Stomach (tissue), 9 donors: ENCODE data around the gene NCOA4. TPM values are rescaled to one million over a fixed set of nuclear protein-coding genes. Genes with fewer than 3 reads are reported as not detected.

Source experiments
- DNase-seq, 2 donors: peaks; one replicate each; pipeline versions ENCODE4 v3.0.0 to v3.0.0-alpha.2; 2013 to 2019
- H3K27ac ChIP-seq, 5 donors: fragments of 200-600 bp in 4 of 5; sonication (generic) in 4 of 5; one replicate each; pipeline ENCODE4 v1.5.1; 2013 to 2019; ENCODE audit warnings: mild to moderate bottlenecking in 1 of 5, moderate library complexity in 1 of 5
- H3K27me3 ChIP-seq, 3 donors: fragments of 200-600 bp; sonication (generic); one replicate each; pipeline ENCODE4 v1.5.1; 2017 to 2019; ENCODE audit warnings: mixed run types in 1 of 3
- H3K36me3 ChIP-seq, 4 donors: fragments of 200-600 bp; sonication (generic); 1 replicate in 3 of 4; 2 replicates in 1 of 4; pipeline ENCODE4 v1.5.1; 2016 to 2019
- H3K4me1 ChIP-seq, 4 donors: fragments of 200-600 bp; sonication (generic); one replicate each; pipeline ENCODE4 v1.5.1; 2016 to 2019
- H3K4me3 ChIP-seq, 4 donors: fragments of 200-600 bp; sonication (generic) in 3 of 4; one replicate each; pipeline ENCODE4 v1.5.1; 2016 to 2019; ENCODE audit warnings: mild to moderate bottlenecking in 1 of 4
- H3K9me3 ChIP-seq, 4 donors: fragments of 200-600 bp; sonication (generic); one replicate each; pipeline ENCODE4 v1.5.1; 2016 to 2019
- EP300 ChIP-seq: sonication (generic); formaldehyde crosslinking; IDR thresholded peaks from one replicate; pipeline ENCODE4 v1.6.1; 2017; ENCODE audit warnings: antibody characterized with exemption
- POLR2A ChIP-seq, 4 donors: fragments of 450-650 bp; IDR thresholded peaks; one replicate each; pipeline ENCODE4 v1.6.1; 2016; ENCODE audit warnings: antibody characterized with exemption in 4 of 4, control low read depth in 2 of 4, mild to moderate bottlenecking in 1 of 4, moderate library complexity in 1 of 4
- POLR2AphosphoS5 ChIP-seq, 3 donors: sonication (generic); formaldehyde crosslinking; IDR thresholded peaks; one replicate each; pipeline ENCODE4 v1.6.1; 2016; ENCODE audit warnings: antibody characterized with exemption in 3 of 3
- WGBS, 5 donors: extraction: QIAGEN DNeasy Blood & Tissue Kit in 3 of 5; methylation state at CpG; one replicate each; pipeline versions ENCODE4 v1.1.5 to v1.1.7; 2013 to 2018; 5-methylcytosine and 5-hydroxymethylcytosine counted together
- intact Hi-C: fragments of 100-400 bp; cut with DNase I; formaldehyde crosslinking; loops from one replicate; pipeline ENCODE4 v1.15.1; 2023; ENCODE audit warnings: low total_unique reads
- polyA plus RNA-seq, 3 donors: library from polyadenylated mRNA; stranded (reverse); fragments of 200-250 nt; gene quantifications; one replicate each; pipeline ENCODE4 v1.2.3, GENCODE V29; 2013
- total RNA-seq, 5 donors: library from RNA; depleted of rRNA; stranded (reverse); fragments of >200 nt; gene quantifications; one replicate each; pipeline versions ENCODE4 v1.1.0 to v1.2.3, GENCODE V29; 2014 to 2016
- TF ChIP-seq, protein P1 (sequence below), 7 experiments: fragments of 450-650 bp in 4 of 7; fragments of 200-600 bp in 3 of 7; sonication (generic) in 3 of 7; IDR thresholded peaks; one replicate each; pipeline ENCODE4 v1.5.1; 2016 to 2019; ENCODE audit warnings: antibody characterized with exemption in 7 of 7, control low read depth in 2 of 7, mild to moderate bottlenecking in 1 of 7
- donor health status: healthy with polysubstance abuse.
- donor health status: Bipolar disorder and iron deficiency.
- donor health status: healthy.

Gene NCOA4
- total and polyA plus RNA-seq, 8 donors = 35.7 to 260 (median 83.0) TPM

DNA sequence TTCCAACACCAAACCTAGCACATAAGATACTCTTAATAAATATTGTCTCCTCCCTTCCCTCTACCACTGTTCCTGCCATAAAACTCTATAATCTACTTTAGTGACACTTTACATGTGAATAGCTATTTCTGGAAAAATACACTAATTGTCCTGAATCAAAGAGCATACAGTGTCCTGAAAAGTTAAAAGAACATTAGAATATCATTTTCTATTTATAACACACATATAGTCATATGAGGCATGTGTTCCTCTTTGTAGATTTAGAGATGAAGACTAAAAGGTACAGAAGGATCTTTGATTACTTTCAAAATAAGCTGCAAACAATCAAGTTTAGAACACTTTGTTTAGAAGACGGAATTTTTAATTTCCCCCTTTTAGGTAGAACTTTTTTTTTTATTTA lies 13.6 kb downstream of the NCOA4 start:
- WGBS, 5 donors = 87 to 100% (median 93%) methylated on average over 1 of the region's 1 CpG
- DNase-seq = no peak
- H3K9me3 ChIP-seq = no peaks in the 10 kb centered on the region
- intact Hi-C loops = no loop called here
- peaks cover 33 to 75% (median 41%) of the 10 kb centered on the region in 4 donors for H3K4me1 ChIP-seq
- H3K27ac ChIP-seq = no peak overlapping the region
- H3K27me3 ChIP-seq = no peaks in the 10 kb centered on the region
- peaks cover 24 to 52% (median 47%) of the 10 kb centered on the region in 4 donors for H3K36me3 ChIP-seq
- TF ChIP-seq POLR2AphosphoS5 (IDR thresholded peaks at IDR 0.05) = no peak
- no peak overlapping the region for H3K4me3 ChIP-seq

DNA sequence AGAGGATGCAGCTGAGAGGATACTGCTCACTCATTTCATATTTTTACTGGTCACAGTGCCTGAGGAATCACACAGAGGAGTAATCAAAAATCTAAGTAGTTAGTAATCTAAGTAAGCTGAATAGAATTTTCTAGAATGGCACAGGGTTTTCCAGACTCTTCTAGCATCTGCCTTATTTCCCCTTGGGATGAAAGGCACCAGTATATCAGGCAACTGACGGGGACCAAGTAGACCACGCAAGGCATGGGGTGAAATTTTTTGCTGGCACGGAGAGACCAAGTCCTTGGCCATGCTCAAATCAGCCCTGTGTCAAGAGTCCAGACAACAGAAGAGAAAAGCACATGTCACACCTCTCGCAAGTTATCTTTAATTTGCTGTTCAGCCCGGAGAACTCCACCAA lies 14.2 kb downstream of the NCOA4 start:
- peaks cover 29 to 69% (median 37%) of the 10 kb centered on the region in 4 donors for H3K4me1 ChIP-seq
- WGBS, 5 donors = 95 to 99% (median 95%) methylated on average over 5 of the region's 5 CpGs
- no peak for DNase-seq
- H3K27me3 ChIP-seq = no peaks in the 10 kb centered on the region
- H3K9me3 ChIP-seq = no peaks in the 10 kb centered on the region
- no peak overlapping the region for H3K4me3 ChIP-seq
- H3K36me3 ChIP-seq = peaks cover 30 to 58% (median 53%) of the 10 kb centered on the region in 4 donors
- no peak for TF ChIP-seq EP300
- no peak for TF ChIP-seq POLR2A (IDR thresholded peaks at IDR 0.05)
- TF ChIP-seq POLR2AphosphoS5 (IDR thresholded peaks at IDR 0.05) = no peak
- TF ChIP-seq, protein P1, sequence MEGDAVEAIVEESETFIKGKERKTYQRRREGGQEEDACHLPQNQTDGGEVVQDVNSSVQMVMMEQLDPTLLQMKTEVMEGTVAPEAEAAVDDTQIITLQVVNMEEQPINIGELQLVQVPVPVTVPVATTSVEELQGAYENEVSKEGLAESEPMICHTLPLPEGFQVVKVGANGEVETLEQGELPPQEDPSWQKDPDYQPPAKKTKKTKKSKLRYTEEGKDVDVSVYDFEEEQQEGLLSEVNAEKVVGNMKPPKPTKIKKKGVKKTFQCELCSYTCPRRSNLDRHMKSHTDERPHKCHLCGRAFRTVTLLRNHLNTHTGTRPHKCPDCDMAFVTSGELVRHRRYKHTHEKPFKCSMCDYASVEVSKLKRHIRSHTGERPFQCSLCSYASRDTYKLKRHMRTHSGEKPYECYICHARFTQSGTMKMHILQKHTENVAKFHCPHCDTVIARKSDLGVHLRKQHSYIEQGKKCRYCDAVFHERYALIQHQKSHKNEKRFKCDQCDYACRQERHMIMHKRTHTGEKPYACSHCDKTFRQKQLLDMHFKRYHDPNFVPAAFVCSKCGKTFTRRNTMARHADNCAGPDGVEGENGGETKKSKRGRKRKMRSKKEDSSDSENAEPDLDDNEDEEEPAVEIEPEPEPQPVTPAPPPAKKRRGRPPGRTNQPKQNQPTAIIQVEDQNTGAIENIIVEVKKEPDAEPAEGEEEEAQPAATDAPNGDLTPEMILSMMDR (IDR thresholded peaks at IDR 0.05) = no peak
- intact Hi-C loops = no loop called here
- H3K27ac ChIP-seq = no peak overlapping the region

DNA sequence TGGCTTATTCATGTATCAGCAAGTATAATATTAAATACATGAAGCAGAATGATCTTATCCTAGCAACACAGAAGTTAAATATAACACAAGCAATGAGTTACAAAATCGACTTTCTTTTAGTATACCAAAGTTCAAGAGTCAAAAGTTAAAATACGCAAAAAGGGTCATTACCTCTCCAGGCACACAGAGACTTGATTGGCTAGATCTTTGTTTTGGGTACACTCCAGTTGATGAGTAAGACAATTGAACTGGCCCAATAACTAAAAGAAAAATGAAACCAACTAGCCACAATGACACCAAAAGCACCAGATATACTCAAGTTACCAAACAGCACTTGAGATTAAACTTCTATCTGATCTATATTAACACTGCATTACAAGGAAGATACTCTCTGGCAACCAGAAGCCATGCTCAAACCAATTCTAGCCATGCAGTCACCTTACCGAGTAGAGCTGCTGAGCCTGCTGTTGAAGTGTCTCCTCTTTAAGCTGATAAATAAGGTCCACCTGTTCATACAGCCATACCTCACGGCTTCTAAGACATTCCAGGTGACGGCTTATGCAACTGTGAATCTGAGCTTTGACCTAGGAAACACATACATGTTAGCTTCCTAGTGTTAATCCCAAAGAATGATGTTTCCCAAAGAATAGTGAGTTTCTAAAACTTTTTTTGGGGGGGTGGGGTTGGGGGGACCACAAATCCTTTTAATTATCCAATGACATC lies 15.6 kb downstream of the NCOA4 start:
- Histone ChIP-seq H3K36me3 (peaks cover 43 to 72% (median 67%) of the 10 kb centered on the region in 4 donors), H3K4me3 (no peak overlapping the region), H3K4me1 (peaks cover 18 to 63% (median 25%) of the 10 kb centered on the region in 4 donors), H3K27ac (no peak overlapping the region), H3K27me3 (no peaks in the 10 kb centered on the region), H3K9me3 (no peaks in the 10 kb centered on the region)
- no peak for DNase-seq
- WGBS, 5 donors = 75 to 80% (median 75%) methylated on average over 5 of the region's 5 CpGs
- intact Hi-C loops = no loop called here
- TF ChIP-seq, protein P1 (IDR thresholded peaks at IDR 0.05) = no peak
- TF ChIP-seq EP300 = no peak
- TF ChIP-seq POLR2AphosphoS5 (IDR thresholded peaks at IDR 0.05) = no peak
- TF ChIP-seq POLR2A (IDR thresholded peaks at IDR 0.05) = no peak

- Histone ChIP-seq H3K27me3 (no peaks in the 10 kb centered on the region), H3K9me3 (no peaks in the 10 kb centered on the region), H3K36me3 (peaks cover 49 to 78% (median 73%) of the 10 kb centered on the region in 4 donors), H3K4me1 (peaks cover 11 to 63% (median 19%) of the 10 kb centered on the region in 4 donors), H3K4me3 (no peak overlapping the region), H3K27ac (no peak overlapping the region)
- no peak for TF ChIP-seq POLR2A (IDR thresholded peaks at IDR 0.05)
- TF ChIP-seq POLR2AphosphoS5 (IDR thresholded peaks at IDR 0.05) = no peak
- no peak for TF ChIP-seq EP300
- TF ChIP-seq, protein P1 (IDR thresholded peaks at IDR 0.05) = no peak
- WGBS, 5 donors = 90 to 97% (median 91%) methylated on average over 5 of the region's 5 CpGs
- no peak for DNase-seq
- intact Hi-C loops = no loop called here
These were observed 16.2 kb downstream of the NCOA4 start for GRCh38 chr10:46014206-46014605.

DNA sequence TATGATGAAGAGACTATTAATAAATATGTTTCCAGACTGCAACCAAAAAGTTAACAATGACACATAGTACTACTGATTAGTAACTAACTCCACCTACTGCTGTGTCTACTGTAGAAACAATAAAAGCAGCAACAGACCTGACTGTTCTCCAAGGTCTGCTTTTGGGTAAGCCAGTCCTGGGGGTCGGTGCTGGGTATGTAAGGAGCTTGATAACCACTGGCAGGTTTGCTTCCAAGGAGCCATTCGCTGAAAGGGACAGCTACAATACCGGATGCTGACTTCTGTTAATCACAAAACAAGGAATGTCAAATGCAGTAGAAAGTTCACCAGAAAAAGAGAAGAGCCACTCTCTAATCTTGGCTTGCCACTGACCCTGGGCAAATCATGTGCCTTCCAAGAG lies 17.7 kb downstream of the NCOA4 start:
- no peaks in the 10 kb centered on the region for H3K27me3 ChIP-seq
- H3K36me3 ChIP-seq = peaks cover 63 to 90% (median 86%) of the 10 kb centered on the region in 4 donors
- H3K9me3 ChIP-seq = no peaks in the 10 kb centered on the region
- no peak overlapping the region for H3K4me3 ChIP-seq
- intact Hi-C loops = no loop called here
- peaks cover 0 to 49% (median 4%) of the 10 kb centered on the region in 4 donors for H3K4me1 ChIP-seq
- TF ChIP-seq POLR2A (IDR thresholded peaks at IDR 0.05) = no peak
- no peak for TF ChIP-seq POLR2AphosphoS5 (IDR thresholded peaks at IDR 0.05)
- no peak for TF ChIP-seq EP300
- TF ChIP-seq, protein P1 (IDR thresholded peaks at IDR 0.05) = no peak
- 76 to 84% (median 82%) methylated on average over 3 of the region's 3 CpGs for WGBS, 5 donors
- H3K27ac ChIP-seq = no peak overlapping the region
- DNase-seq = no peak
